CD4-positive, alpha-beta T cell treated with Interleukin-15 for 4 hours (primary cell): Measurements from ENCODE around the gene PMEPA1.

ENCODE experiments used
- DNase-seq: peaks from one replicate; pipeline ENCODE4 v3.0.0-alpha.2; 2020; ENCODE audit warnings: low spot score

PMEPA1 gene

DNA sequence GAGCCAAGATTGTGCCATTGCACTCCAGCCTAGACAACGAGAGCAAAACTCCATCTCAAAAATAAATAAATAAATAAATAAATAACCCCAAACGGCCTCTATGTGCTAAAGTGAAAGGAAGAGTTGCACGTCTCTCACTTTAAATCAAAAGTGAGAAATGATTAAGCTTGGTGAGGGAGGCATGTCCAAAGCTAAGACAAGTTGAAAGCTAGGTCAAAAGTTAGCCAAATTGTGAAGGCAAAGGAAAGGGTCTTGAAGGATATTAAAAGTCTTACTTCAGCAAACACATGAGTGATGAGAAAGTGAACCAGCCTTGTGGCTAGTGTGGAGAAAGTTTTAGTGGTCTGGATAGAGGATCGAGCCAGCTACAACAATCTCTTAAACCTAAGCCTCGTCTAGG is 103.9 kb downstream of the PMEPA1 start:
- no peak for DNase-seq

DNA sequence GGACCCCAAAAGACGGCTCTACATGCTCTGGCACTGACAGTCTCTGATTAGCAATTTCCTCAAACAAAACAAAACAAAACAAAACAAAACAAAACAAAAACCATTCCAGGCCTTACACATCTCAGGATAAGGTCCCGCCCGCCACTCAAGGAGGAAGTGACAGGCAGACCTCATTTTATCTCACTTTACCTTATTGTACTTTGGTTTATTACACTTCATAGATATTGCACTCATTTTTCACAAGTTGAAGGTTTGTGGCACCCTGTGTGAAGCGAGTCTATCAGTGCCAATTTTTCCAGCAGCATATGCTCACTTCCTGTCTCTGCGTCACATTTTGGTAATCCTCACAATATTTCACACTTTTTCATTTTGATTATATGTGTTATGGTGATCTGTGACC is 104.8 kb downstream of the PMEPA1 start:
- DNase-seq = peak; percentile 32

DNA sequence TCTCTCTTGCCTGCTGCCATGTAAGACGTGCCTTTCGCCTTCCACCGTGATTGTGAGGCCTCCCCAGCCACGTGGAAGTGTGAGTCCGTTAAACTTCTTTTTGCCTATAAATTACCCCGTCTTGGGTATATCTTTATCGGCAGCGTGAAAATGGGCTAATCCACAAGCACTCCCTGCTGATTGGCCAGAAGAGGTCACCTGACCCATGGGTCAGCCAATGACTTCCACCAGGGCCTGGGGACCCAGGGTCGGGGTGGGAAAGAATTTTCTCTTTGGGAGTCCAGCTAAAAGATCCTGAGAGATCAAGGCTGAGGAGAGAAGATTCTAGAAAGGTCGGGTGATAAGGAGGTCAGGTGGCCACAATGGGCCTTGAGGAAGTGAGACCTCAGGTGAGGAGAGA is 106.7 kb downstream of the PMEPA1 start:
- DNase-seq = no peak

DNA sequence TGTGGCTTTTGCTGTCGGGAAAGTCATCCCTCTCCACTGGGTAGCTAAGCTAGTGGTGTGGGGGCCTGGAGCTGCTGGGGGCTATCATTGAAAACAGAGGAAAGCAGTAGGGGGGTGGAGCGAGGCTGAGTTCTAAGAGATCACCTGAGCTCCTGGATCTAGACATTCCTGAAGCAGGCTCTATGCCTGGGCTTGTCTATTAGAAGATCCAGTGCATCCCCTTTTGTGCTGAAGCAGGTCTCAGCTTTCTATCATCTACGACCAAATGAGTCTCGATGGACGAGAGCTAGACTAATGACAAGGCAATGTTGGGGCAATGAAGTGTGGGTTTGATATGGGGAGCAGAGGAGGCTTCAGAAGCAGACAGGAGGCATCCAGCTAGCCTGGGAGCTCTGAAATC is 108.1 kb downstream of the PMEPA1 start:
- no peak for DNase-seq

DNA sequence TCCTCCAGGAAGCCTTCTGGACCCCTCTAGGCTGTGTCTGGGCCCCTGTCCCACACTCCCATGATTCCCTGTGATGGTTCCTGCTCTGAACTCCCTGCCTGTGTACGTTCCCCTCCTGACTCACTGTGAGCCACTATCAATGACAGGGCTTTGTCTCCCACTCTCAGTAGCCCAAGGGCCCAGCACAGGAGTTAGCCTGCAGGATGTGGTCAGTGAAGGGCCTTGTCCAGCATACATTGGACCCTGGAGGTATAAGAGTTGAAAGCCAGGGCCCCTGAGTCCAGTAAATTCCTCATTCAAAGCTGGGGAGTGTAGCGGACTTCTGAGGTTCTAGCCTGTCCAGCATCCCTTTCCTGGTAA is 108.6 kb downstream of the PMEPA1 start:
- DNase-seq = no peak

GRCh38 chr20:57600320-57601210 is 109.2 kb downstream of the PMEPA1 start:
- no peak for DNase-seq

DNA sequence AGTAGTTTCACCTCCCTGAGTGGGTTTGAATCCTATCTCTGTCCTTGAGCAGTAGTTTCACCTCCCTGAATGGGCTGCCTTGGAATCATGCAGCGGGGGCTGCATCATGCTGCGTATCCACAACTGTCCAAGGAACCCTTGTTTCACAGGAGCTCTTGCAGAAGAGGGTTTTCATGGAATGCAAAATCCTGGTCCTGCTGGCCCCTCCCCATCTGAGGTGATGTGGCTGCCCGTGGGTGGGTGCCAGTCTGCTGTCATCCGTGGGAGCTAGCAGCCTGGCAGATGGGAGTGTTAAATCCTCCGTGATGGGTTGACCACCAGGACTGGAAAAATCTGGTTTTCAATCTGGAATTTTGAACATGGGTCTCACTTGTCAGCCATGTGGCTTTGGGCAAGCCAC is 111.3 kb downstream of the PMEPA1 start:
- DNase-seq = no peak
